HepG2 (cell line): ENCODE results near the gene ADAMTS20. TPM values are rescaled to one million over a fixed set of nuclear protein-coding genes. Genes with fewer than 3 reads are reported as not detected.

ENCODE experiments used
- ATAC-seq: fragments of 200-7000 bp; cut with Tn5 transposase; 3 replicates; pipeline ENCODE4 v1.9.1; 2020; ENCODE audit warnings: mild to moderate bottlenecking, moderate library complexity
- BruUV-seq: library from RNA; stranded (reverse); fragments of 400-500 nt; replicated peaks from 2 replicates; lab custom pipeline; 2021; lab: Mats Ljungman, UMichigan
- CTCF ChIA-PET: fragments of 300-600 bp; formaldehyde crosslinking; extraction: SDS; loops from one replicate; lab custom pipeline; 2021; ENCODE audit warnings: low total read pairs, inconsistent platforms, low intra/inter-chr PET ratio; lab: Yijun Ruan, JAX
- POLR2A ChIA-PET: fragments of 350-600 bp; sonication (Branson Sonifier 250); formaldehyde crosslinking; loops from one replicate; lab custom pipeline; 2020; ENCODE audit warnings: antibody characterized with exemption, inconsistent platforms; lab: Yijun Ruan, JAX
- DNase-seq: peaks from one replicate; pipeline ENCODE4 v3.0.0-alpha.2; 2015; ENCODE audit warnings: low spot score
- FAIRE-seq: peaks from 3 replicates; lab custom pipeline; 2011; peaks lifted over from hg19 to GRCh38; lab: Jason Lieb, UNC
- H2AFZ ChIP-seq: one replicate; pipeline ENCODE4 v1.6.1; 2011; ENCODE audit warnings: low read length, inconsistent platforms
- H3K27ac ChIP-seq: fragments of 300-600 bp; 3 replicates; pipeline ENCODE4 v1.8.0; 2011; ENCODE audit warnings: mixed run types, mild to moderate bottlenecking, mixed read lengths, low read length, inconsistent platforms; ENCODE audit not compliant: insufficient read depth; ENCODE audit errors: extremely low read length
- H3K27me3 ChIP-seq, 2 experiments: fragments of 200-600 bp in 1 of 2; 2 replicates in 1 of 2; 3 replicates in 1 of 2; pipeline versions ENCODE4 v1.6.0 to v1.8.0; 2011; ENCODE audit warnings: low read length in 2 of 2, mild to moderate bottlenecking in 2 of 2, moderate library complexity in 2 of 2, inconsistent platforms in 1 of 2; ENCODE audit not compliant: insufficient read depth in 2 of 2, control insufficient read depth in 1 of 2
- H3K36me3 ChIP-seq, 2 experiments: fragments of 200-600 bp in 1 of 2; replicated peaks in 1 of 2; 2 replicates in 1 of 2; 3 replicates in 1 of 2; pipeline versions ENCODE4 v1.5.1 to v1.8.0; 2011; ENCODE audit warnings: low read length in 2 of 2, inconsistent platforms in 1 of 2; ENCODE audit not compliant: insufficient read depth in 2 of 2, control insufficient read depth in 1 of 2
- H3K4me1 ChIP-seq: 2 replicates; pipeline ENCODE4 v1.5.1; 2012; ENCODE audit warnings: low read length, inconsistent platforms; ENCODE audit not compliant: insufficient read depth
- H3K4me2 ChIP-seq: 2 replicates; pipeline ENCODE4 v1.6.0; 2011; ENCODE audit warnings: low read depth, low read length, inconsistent platforms
- H3K4me3 ChIP-seq, 3 experiments: fragments of 200-600 bp in 1 of 3; sonication (generic), shearing (Covaris generic) in 1 of 3; replicated peaks in 1 of 3; 2 replicates each; pipeline ENCODE4 v1.5.1; 2011 to 2016; ENCODE audit warnings: low read length in 3 of 3, inconsistent platforms in 2 of 3, low read depth in 2 of 3, mild to moderate bottlenecking in 2 of 3, control low read depth in 1 of 3, mixed read lengths in 1 of 3; ENCODE audit not compliant: insufficient read depth in 1 of 3
- H3K79me2 ChIP-seq: one replicate; pipeline ENCODE4 v1.6.1; 2011; ENCODE audit warnings: low read length, inconsistent platforms; ENCODE audit not compliant: insufficient read depth
- H3K9ac ChIP-seq: 2 replicates; pipeline ENCODE4 v1.6.0; 2011; ENCODE audit warnings: mild to moderate bottlenecking, low read depth, low read length, inconsistent platforms; ENCODE audit not compliant: insufficient read depth
- H3K9me3 ChIP-seq: 2 replicates; pipeline ENCODE4 v1.5.1; 2012; ENCODE audit warnings: mild to moderate bottlenecking, low read length
- H4K20me1 ChIP-seq: 2 replicates; pipeline ENCODE4 v1.6.0; 2011; ENCODE audit warnings: inconsistent platforms, mild to moderate bottlenecking, low read length, moderate library complexity; ENCODE audit not compliant: insufficient read depth
- IRX3 ChIP-seq: sonication (generic); formaldehyde crosslinking; IDR thresholded peaks from 2 replicates; pipeline ENCODE4 v1.8.1; 2023; ENCODE audit warnings: mild to moderate bottlenecking, low read depth, missing genetic modification reagents, borderline replicate concordance
- MTA1 ChIP-seq: sonication (generic); formaldehyde crosslinking; IDR thresholded peaks from 2 replicates; pipeline ENCODE4 v1.4.0; 2020; ENCODE audit warnings: missing genetic modification reagents, mild to moderate bottlenecking, borderline replicate concordance
- PPARG ChIP-seq: conservative IDR thresholded peaks from 2 replicates; pipeline ENCODE4 v1.6.1; 2016; ENCODE audit warnings: missing biosample characterization, missing genetic modification reagents
- SMAD9 ChIP-seq: sonication (generic); formaldehyde crosslinking; IDR thresholded peaks from 2 replicates; pipeline ENCODE4 v1.5.1; 2020; ENCODE audit warnings: mild to moderate bottlenecking, missing genetic modification reagents
- TIGD3 ChIP-seq: sonication (generic); formaldehyde crosslinking; IDR thresholded peaks from 2 replicates; pipeline ENCODE4 v1.5.1; 2020; ENCODE audit warnings: mild to moderate bottlenecking, missing genetic modification reagents, borderline replicate concordance
- ZMYM4 ChIP-seq: sonication (generic); formaldehyde crosslinking; IDR thresholded peaks from 2 replicates; pipeline ENCODE4 v1.8.1; 2023; ENCODE audit warnings: mild to moderate bottlenecking, missing genetic modification reagents
- ZNF3 ChIP-seq: IDR thresholded peaks from 2 replicates; pipeline ENCODE4 v1.7.0; 2017; ENCODE audit warnings: inconsistent platforms
- ZNF547 ChIP-seq: sonication (generic); formaldehyde crosslinking; IDR thresholded peaks from 2 replicates; pipeline ENCODE4 v1.5.1; 2020; ENCODE audit warnings: mild to moderate bottlenecking, missing genetic modification reagents
- WGBS: methylation state at CpG from one replicate; pipeline ENCODE4 v1.1.6; 2017; ENCODE audit warnings: low lambda C conversion rate; 5-methylcytosine and 5-hydroxymethylcytosine counted together
- in situ Hi-C: cut with HindIII; loops from 2 replicates; pipeline ENCODE4 v1.10.0; 2017; ENCODE audit warnings: low pct_unique_long_range_greater_than_20kb; ENCODE audit not compliant: extremely low pct_ligation_motif_present
- intact Hi-C: fragments of 100-400 bp; cut with micrococcal nuclease; formaldehyde crosslinking; loops from one replicate; pipeline ENCODE4 v1.10.0; 2022; ENCODE audit not compliant: unreplicated experiment
- polyA plus RNA-seq, 8 experiments: library from polyadenylated mRNA; depleted of rRNA in 3 of 8; stranded (reverse) in 7 of 8; unstranded in 1 of 8; fragments of >200 nt; fragmentation: Illumina TruSeq in 4 of 8; extraction: Trizol in 4 of 8; gene quantifications; 2 replicates each; pipeline versions ENCODE4 v1.2.1 to v1.2.3, GENCODE V29; 2011 to 2016; ENCODE audit warnings: low read depth in 4 of 8, missing spikeins in 1 of 8, mixed read lengths in 1 of 8; ENCODE audit not compliant: insufficient read depth in 1 of 8
- total RNA-seq, 5 experiments: library from RNA; depleted of rRNA; stranded (reverse); fragments of >200 nt; fragmentation: Illumina TruSeq; extraction: Trizol; gene quantifications; 2 replicates each; pipeline ENCODE4 v1.2.3, GENCODE V29; 2016; ENCODE audit warnings: low read depth in 1 of 5

ADAMTS20 gene
- total and polyA plus RNA-seq, 2 of the 13 experiments (the other 11 are each of a cell fraction or from before 2014, with no cell fraction given) = not detected

GRCh38 chr12:43578782-43579181, 26.8 kb upstream of the ADAMTS20 start (continued):
- TF ChIP-seq PPARG (CRISPR knock-in tag) = no peak
- no peak for TF ChIP-seq MTA1 (CRISPR knock-in tag)
- TF ChIP-seq ZNF3 (CRISPR knock-in tag) = no peak
- TF ChIP-seq ZMYM4 (CRISPR knock-in tag) = no peak
- no peak for TF ChIP-seq TIGD3 (CRISPR knock-in tag)
- TF ChIP-seq IRX3 (CRISPR knock-in tag) = no peak
- TF ChIP-seq, all 625 proteins: peak for 0

- ChIA-PET POLR2A (no interaction called here), CTCF (no interaction called here)
- Histone ChIP-seq H3K36me3 (no peaks in the 10 kb centered on the region), H3K9ac (no peak overlapping the region), H2AFZ (no peak overlapping the region), H3K79me2 (no peaks in the 10 kb centered on the region), H4K20me1 (no peaks in the 10 kb centered on the region), H3K4me1 (no peaks in the 10 kb centered on the region), H3K4me2 (no peak overlapping the region), H3K27ac (no peak overlapping the region), H3K27me3 (no peaks in the 10 kb centered on the region), H3K9me3 (no peaks in the 10 kb centered on the region), H3K4me3 (no peak overlapping the region)
- no peak for FAIRE-seq
- BruUV-seq = no TSS peak
- WGBS = 0% methylated on average over 3 of the region's 3 CpGs
- intact Hi-C loops (no loop called here), in situ Hi-C loops (no loop called here)
- TF ChIP-seq SMAD9 (CRISPR knock-in tag) (no peak), ZNF547 (CRISPR knock-in tag) (no peak)
- no peak for DNase-seq
- ATAC-seq = no peak
Observed at GRCh38 chr12:43577381-43577780, 25.4 kb upstream of the ADAMTS20 start.
